SJSA1 (cell line): ENCODE results near the gene FTO. TPM values are rescaled to one million over a fixed set of nuclear protein-coding genes. Genes with fewer than 3 reads are reported as not detected.
"Not testable (repeated sequence)": the region's sequence is repeated elsewhere in the genome, so short reads cannot be mapped to it uniquely, and the experiment has no call there.

ENCODE experiments used
- DNase-seq, 2 experiments: peaks; one replicate each; pipeline ENCODE4 v3.0.0-alpha.2; 2015 to 2020; ENCODE audit warnings: low spot score in 2 of 2, low read depth in 1 of 2
- H3K27ac ChIP-seq: fragments of 250-450 bp; sonication (Bioruptor Pico); 2 replicates; pipeline ENCODE4 v1.5.1; 2020; ENCODE audit warnings: mild to moderate bottlenecking, moderate library complexity
- H3K27me3 ChIP-seq: fragments of 250-450 bp; sonication (Bioruptor Pico); replicated peaks from 2 replicates; pipeline ENCODE4 v1.5.1; 2020; ENCODE audit warnings: mild to moderate bottlenecking, moderate library complexity
- H3K36me3 ChIP-seq: fragments of 250-450 bp; sonication (Bioruptor Pico); 2 replicates; pipeline ENCODE4 v1.5.1; 2020; ENCODE audit warnings: mild to moderate bottlenecking
- H3K4me1 ChIP-seq: fragments of 250-450 bp; sonication (Bioruptor Pico); replicated peaks from 2 replicates; pipeline ENCODE4 v1.6.1; 2021; ENCODE audit warnings: mild to moderate bottlenecking
- H3K4me3 ChIP-seq: fragments of 250-450 bp; sonication (Bioruptor Pico); 2 replicates; pipeline ENCODE4 v1.5.1; 2020; ENCODE audit warnings: mild to moderate bottlenecking
- H3K9me3 ChIP-seq: fragments of 250-450 bp; sonication (Bioruptor Pico); replicated peaks from 2 replicates; pipeline ENCODE4 v1.5.1; 2020; ENCODE audit warnings: mild to moderate bottlenecking
- total RNA-seq: library from RNA; depleted of rRNA; stranded (reverse); fragments of >200 nt; shearing (Covaris generic); gene quantifications from 2 replicates; pipeline ENCODE4 v1.2.3, GENCODE V29; 2014

FTO gene
- total RNA-seq, 1 experiment from 2014 or later: 106 TPM

- H3K27me3 ChIP-seq: no peaks in the 10 kb centered on the region
- H3K9me3 ChIP-seq: no peaks in the 10 kb centered on the region
- H3K27ac ChIP-seq: peak overlapping the region; percentile 53
- H3K4me3 ChIP-seq: no peak overlapping the region
- 0 out of 2 replicates have a peak, but pooled peaks cover 5% of the 10 kb centered on the region for H3K36me3 ChIP-seq
- peaks cover 23% of the 10 kb centered on the region for H3K4me1 ChIP-seq
- peak in 1 of 2 experiments; percentile 56 for DNase-seq
Observed at GRCh38 chr16:53864819-53865493, 161.0 kb downstream of the FTO start.

DNA sequence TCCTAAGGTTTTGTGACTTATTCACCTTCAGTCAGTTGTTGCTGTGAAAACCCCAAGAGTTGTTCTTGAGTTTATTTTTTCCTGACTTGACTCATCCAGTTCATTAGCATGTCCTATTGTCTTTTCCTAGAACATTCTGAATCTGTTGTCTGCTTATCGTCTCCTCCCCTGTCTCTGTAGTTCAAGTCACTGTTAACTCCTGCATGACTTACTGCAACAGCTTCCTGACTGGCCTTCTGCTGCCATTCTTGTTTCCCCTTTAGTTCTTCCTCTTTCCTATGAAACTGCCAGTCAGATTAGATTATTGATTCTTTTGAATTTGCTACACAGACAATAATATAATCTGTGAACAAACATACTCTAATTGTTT lies 161.5 kb downstream of the FTO start:
- Histone ChIP-seq H3K9me3 (no peaks in the 10 kb centered on the region), H3K4me1 (peaks cover 23% of the 10 kb centered on the region), H3K36me3 (0 out of 2 replicates have a peak, but pooled peaks cover 5% of the 10 kb centered on the region), H3K4me3 (no peak overlapping the region), H3K27me3 (no peaks in the 10 kb centered on the region), H3K27ac (peak overlapping the region; percentile 53)
- DNase-seq: peak in 1 of 2 experiments; percentile 68

DNA sequence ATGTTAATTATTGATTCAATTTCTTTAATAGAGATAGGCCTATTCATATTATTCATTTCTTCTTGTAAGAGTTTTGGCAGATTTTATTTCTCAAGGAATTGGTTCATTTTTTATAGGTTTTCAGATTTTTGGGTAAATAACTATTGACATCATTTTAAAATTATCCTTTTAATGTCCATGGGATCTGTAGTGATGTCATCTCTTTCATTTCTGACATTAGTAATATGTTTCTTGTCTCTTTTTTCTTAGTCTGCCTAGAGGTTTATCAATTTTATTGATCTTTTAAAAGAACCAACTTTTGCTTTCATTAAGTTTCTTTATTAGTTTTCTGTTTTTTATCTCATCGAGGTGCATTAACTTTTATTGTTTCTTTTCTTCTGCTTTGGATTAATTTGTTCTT lies 162.6 kb downstream of the FTO start:
- Histone ChIP-seq H3K9me3 (no peaks in the 10 kb centered on the region), H3K27me3 (no peaks in the 10 kb centered on the region), H3K4me3 (no peak overlapping the region), H3K36me3 (0 out of 2 replicates have a peak, but pooled peaks cover 5% of the 10 kb centered on the region), H3K27ac (no peak overlapping the region), H3K4me1 (peaks cover 23% of the 10 kb centered on the region)
- no peak for DNase-seq

DNA sequence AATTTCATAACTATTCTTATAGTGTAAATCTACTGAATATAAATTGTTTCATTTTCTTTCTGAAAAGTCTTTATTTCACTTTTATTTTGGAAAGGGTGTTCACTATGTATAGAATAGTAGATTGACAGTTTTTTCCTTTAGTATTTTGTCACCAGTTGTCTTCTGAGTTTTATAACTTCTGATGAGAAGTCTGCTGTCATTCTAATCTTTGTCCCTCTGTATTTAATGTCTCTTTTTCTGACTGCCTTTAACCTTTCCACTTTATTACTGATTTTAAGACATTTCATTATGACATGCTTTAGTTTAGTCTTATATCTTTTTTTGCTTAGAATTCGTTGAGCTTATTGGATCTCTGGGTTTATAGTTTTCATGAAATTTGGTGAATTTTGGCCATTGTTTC lies 166.9 kb downstream of the FTO start:
- DNase-seq: no peak
- Histone ChIP-seq H3K27me3 (no peaks in the 10 kb centered on the region), H3K4me1 (peaks cover 5% of the 10 kb centered on the region), H3K9me3 (no peaks in the 10 kb centered on the region), H3K4me3 (no peak overlapping the region), H3K27ac (no peak overlapping the region), H3K36me3 (peaks cover 5% of the 10 kb centered on the region; the same call in 1 of the 2 replicates)

GRCh38 chr16:53872248-53873221 lies 168.6 kb downstream of the FTO start:
- no peak overlapping the region for H3K4me3 ChIP-seq
- no peaks in the 10 kb centered on the region for H3K4me1 ChIP-seq
- H3K27ac ChIP-seq: no peak overlapping the region

GRCh38 chr16:53876811-53877210 lies 172.9 kb downstream of the FTO start:
- H3K9me3 ChIP-seq: no peaks in the 10 kb centered on the region
- 0 out of 2 replicates have a peak, but pooled peaks cover 2% of the 10 kb centered on the region for H3K27me3 ChIP-seq
- peaks cover 16% of the 10 kb centered on the region for H3K36me3 ChIP-seq
- no peak overlapping the region for H3K27ac ChIP-seq
- no peak overlapping the region for H3K4me3 ChIP-seq
- no peak for DNase-seq
- peaks cover 3% of the 10 kb centered on the region; the same call in 1 of the 2 replicates for H3K4me1 ChIP-seq

More at GRCh38 chr16:53872248-53873221, 168.6 kb downstream of the FTO start:
- Histone ChIP-seq H3K27me3 (no peaks in the 10 kb centered on the region), H3K9me3 (no peaks in the 10 kb centered on the region), H3K36me3 (peaks cover 5% of the 10 kb centered on the region; the same call in 1 of the 2 replicates)
- no peak for DNase-seq

DNA sequence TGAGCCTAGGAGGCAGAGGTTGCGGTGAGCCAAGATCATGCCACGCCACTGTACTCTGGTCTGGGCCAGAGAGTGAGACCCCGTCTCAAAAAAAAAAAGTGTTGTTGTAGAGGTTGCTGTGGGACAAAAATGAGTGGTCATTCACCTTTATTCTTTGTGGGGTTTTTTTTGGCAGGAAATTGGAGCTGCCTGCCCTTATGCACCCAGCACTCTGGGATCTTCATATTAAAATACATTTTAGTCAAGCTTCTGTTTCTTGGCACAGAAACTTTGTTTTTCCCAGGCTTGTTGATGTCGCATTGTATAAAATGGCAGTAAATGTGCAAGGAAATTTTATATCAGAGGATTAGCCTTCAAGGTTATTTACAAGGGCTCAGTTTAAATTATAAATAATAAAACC lies 174.3 kb downstream of the FTO start:
- H3K9me3 ChIP-seq: no peaks in the 10 kb centered on the region
- no peak overlapping the region for H3K4me3 ChIP-seq
- peaks cover 3% of the 10 kb centered on the region; the same call in 1 of the 2 replicates for H3K4me1 ChIP-seq
- H3K36me3 ChIP-seq: peaks cover 18% of the 10 kb centered on the region
- no peak for DNase-seq
- H3K27ac ChIP-seq: no peak overlapping the region
- 0 out of 2 replicates have a peak, but pooled peaks cover 2% of the 10 kb centered on the region for H3K27me3 ChIP-seq

DNA sequence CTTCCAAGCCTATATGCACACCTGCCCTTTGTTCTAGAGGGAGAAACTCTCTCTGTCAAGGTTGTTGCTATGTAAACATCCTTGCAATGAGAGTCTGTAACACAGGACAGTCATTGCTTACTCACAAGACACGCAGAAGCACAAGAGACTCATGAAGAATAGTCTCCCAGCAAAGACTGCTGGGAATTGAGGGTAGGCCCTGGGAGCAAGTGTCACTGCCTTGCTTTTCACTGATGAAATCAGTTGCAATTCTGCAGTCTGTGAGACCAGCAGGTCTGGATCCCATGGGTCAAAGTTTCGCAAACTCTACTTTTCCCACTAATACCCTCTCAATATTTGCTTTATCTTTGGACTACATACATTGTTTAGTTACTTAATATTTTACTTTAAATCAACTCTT lies 177.4 kb downstream of the FTO start:
- Histone ChIP-seq H3K4me3 (no peak overlapping the region), H3K27me3 (0 out of 2 replicates have a peak, but pooled peaks cover 2% of the 10 kb centered on the region), H3K4me1 (peaks cover 8% of the 10 kb centered on the region), H3K36me3 (peaks cover 21% of the 10 kb centered on the region), H3K27ac (peak overlapping the region; percentile 52; the same call in 1 of the 2 replicates), H3K9me3 (no peaks in the 10 kb centered on the region)
- no peak for DNase-seq

DNA sequence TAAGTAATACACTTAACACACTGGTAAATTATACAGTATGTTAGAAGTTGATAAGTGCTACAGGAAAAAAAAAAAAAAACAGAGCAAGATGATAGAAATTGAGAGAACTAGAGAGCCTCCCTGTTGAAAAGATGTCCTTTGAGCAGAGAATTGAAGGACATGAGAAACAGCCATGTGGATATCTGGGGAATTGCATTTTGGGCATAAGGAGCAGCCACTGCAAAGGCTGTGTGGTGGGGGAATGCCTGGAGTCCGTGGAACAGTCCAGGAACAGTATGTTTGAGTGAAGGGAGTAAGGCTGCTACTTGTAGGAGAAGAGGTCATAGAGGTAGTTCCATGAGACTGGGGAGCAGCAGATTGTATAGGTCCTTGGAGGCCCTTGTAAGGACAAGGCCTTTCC lies 178.4 kb downstream of the FTO start:
- Histone ChIP-seq H3K9me3 (no peaks in the 10 kb centered on the region), H3K4me3 (no peak overlapping the region), H3K27me3 (0 out of 2 replicates have a peak, but pooled peaks cover 2% of the 10 kb centered on the region), H3K36me3 (peaks cover 21% of the 10 kb centered on the region), H3K4me1 (peaks cover 8% of the 10 kb centered on the region), H3K27ac (no peak overlapping the region)
- DNase-seq: no peak

- H3K36me3 ChIP-seq: peaks cover 21% of the 10 kb centered on the region
- H3K9me3 ChIP-seq: no peaks in the 10 kb centered on the region
- no peak for DNase-seq
- 0 out of 2 replicates have a peak, but pooled peaks cover 2% of the 10 kb centered on the region for H3K27me3 ChIP-seq
- no peak overlapping the region for H3K27ac ChIP-seq
- peaks cover 8% of the 10 kb centered on the region for H3K4me1 ChIP-seq
- no peak overlapping the region for H3K4me3 ChIP-seq
Observed at GRCh38 chr16:53884748-53885147, 180.8 kb downstream of the FTO start.

- no peak for DNase-seq
- Histone ChIP-seq H3K27ac (no peak overlapping the region), H3K36me3 (peaks cover 13% of the 10 kb centered on the region; the same call in 1 of the 2 replicates), H3K4me1 (peaks cover 5% of the 10 kb centered on the region), H3K9me3 (no peaks in the 10 kb centered on the region), H3K4me3 (no peak overlapping the region), H3K27me3 (no peaks in the 10 kb centered on the region)
Observed at GRCh38 chr16:53886482-53887378, 182.8 kb downstream of the FTO start.

GRCh38 chr16:53888222-53888621 lies 184.3 kb downstream of the FTO start:
- H3K27me3 ChIP-seq: no peaks in the 10 kb centered on the region
- no peak overlapping the region for H3K27ac ChIP-seq
- H3K9me3 ChIP-seq: no peaks in the 10 kb centered on the region
- no peak for DNase-seq
- H3K4me3 ChIP-seq: no peak overlapping the region
- peaks cover 8% of the 10 kb centered on the region; the same call in 1 of the 2 replicates for H3K36me3 ChIP-seq
- peaks cover 17% of the 10 kb centered on the region for H3K4me1 ChIP-seq

DNA sequence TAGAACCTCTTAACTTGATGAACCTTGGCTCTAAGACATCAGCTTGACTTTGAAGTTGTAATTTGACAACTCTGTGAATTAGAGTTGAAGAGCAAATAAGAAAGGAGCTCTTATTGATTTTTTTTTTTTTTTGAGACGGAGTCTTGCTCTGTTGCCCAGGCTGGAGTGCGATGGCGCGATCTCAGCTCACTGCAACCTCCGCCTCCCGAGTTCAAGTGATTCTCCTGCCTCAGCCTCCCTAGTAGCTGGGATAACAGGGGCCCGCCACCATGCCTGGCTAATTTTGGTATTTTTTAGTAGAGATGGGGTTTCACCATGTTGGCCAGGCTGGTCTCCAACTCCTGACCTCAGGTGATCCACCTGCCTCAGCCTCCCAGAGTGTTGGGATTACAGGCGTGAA lies 186.9 kb downstream of the FTO start:
- not testable (repeated sequence) for H3K9me3 ChIP-seq, H3K27me3 ChIP-seq, DNase-seq, H3K36me3 ChIP-seq, H3K4me3 ChIP-seq, H3K27ac ChIP-seq
- H3K4me1 ChIP-seq: peaks cover 29% of the 10 kb centered on the region
